ENCODE data around the gene PACRGL.

Gene PACRGL

DNA sequence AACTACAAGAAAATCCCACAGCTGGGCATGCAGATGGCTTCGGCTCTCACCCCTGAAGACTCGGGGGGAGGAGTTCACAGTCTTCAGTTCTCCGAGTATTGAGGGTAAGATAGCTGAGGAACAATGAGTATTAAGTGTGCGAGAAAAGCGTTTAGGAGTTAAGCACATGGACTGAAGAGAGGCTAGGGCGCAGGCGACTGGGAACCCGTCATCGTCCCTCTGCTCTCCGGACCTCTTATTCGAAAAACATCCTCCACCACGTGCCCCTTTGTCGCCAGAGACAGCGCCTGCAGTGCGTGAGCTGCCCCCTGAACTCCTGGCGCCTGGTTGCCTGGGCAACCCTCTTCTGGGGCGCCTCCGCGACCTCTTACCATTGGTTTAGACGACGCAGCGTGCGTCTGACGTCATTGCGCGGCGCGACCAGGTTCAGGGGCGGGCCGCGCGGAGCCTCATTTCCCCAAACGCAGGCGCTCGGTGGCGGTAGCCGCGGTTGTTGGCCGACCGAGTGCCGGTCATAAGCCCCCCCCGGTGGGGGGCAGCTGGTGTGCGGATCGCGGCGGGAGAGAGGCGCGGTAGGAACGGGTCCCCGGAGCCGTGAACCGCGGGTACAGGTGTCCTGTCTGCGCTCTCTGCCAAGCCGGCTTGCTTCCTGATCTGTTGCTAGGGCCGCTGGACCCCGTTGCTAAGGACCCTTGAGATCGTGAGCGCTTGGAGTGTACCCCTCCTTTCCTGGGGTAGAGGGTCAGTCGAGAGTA, at the start of gene PACRGL:
Gene PACRGL, plus strand, starts transcription at position 452 of the 755 bp plus-strand sequence. CDS start 4,024 bp downstream, outside the sequence.
- DNase-seq, result peak; percentile 91 to 97

DNA sequence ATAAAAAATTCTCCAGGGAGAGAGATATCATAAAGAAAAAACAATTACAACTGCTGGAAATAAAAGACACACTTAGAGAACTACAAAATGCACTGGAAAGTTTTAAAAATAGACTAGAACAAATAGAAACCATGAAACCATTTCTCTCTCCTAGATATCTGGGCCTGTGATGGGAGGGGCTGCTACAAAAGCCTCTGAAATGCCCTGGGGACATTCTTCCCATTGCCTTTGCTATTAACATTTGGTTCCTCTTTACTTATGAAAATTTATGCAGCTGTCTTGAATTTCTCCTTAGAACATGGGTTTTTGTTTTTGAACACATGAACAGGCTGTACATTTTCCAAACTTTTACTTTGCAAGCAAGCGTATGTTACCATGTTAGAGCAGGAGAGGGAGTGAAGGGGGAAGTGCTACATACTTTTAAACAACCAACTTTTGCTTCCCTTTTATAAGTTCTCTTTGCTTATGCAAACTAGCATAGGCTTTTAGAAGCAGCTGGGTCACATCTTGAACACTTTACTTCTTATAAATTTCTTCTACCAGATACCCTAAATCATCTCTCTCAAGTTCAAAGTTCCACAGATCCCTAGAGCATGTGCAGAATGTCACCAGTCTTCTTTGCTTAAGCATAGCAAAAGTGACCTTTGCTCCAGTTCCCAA, 47.9 kb upstream of the PACRGL start:
- no peak for DNase-seq

DNA sequence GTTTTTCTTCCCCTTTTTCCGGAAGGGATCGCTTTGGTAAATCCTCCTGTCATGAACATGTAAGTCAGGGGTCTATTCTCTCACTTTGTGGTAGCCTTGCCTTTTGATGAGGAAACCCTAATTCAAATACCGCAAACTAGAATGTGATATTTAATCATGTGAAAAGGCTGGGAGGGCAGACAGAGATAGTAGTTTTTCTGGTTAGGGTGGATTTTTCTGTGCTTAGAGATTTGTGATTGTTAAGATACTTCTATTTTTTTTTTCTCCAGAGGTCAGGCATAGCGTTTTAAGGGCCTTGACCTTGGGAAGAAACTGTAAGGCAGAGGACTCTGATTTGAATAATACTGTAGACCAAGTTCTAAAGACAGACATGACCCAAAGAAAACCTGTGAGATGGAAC, 41.8 kb upstream of the PACRGL start:
- DNase-seq, result no peak

DNA sequence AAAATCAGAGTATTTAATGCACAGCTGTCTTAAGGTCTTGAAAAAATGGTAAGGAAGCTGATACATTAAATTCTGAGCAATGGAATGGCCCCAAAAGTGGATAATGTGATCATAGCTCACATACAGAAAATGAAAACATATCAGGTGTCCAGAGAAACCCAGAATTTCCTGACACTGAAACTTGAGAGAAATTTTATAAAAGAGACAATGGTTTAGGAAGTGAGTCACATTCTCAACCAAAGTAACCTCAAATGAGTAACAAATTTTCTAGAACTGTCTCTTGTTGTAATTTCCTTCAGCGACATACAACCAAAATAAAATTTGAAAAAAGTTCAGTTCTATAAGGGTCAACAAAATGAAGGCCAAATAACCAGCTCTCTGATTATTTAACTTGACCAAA, 37.4 kb upstream of the PACRGL start:
- DNase-seq, result no peak

DNA sequence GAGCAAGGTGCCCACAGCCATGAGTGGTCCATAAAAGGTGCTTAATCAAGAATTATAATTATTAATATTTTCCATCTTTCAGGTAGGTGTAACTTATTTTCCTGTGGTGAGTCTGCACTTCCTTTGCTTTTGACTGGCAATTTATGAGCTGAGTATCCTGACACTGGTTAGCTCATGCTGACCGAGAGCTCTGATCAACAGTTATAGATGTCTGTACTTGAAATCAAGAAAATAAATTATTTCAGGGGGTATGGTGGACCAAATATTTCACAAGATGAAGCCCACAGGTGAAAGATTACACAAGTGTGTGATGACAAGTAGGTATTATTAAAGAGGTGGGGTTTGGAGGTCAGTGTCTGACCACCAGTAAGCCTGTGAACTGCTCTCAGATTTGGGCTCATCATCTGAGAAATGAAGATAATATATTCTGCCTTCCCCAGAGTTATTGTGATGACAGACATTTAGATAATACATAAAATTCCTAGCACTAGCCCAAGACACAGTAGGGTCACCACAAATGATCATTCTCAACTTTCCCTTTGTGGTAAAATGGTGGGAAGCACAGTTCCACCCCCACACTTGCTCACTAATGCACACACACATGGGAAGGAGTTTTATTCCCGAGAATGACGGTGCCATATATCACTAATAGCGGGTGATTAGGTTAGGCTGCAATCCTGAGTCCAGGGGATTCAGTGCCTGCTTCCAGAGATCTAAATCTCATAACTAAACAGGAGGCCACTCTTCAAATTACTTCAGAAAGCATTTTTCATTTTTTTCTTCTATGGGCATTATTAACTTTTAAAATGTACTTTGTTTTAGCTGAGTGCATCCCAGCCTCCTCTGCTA, 34.0 kb upstream of the PACRGL start:
- DNase-seq, result no peak

DNA sequence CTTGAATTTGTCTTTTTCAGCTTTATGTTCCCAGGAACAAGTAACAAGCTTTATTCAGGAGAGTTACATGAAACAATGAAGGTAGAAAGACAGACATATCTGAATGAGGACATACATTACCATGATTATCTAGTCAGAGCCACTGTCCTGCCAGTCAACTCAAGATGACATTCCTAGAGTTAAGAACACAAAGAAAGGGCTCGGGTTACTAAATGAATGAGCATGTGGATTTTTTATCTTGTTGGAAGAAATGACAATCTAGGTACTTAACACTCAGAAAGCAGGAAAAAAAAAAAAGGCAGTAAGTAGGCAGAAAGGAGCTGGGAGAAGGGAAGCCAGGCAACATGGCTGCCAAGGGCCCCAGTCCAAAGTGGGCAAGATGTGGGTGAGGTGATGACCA, 28.0 kb upstream of the PACRGL start:
- DNase-seq, result no peak

DNA sequence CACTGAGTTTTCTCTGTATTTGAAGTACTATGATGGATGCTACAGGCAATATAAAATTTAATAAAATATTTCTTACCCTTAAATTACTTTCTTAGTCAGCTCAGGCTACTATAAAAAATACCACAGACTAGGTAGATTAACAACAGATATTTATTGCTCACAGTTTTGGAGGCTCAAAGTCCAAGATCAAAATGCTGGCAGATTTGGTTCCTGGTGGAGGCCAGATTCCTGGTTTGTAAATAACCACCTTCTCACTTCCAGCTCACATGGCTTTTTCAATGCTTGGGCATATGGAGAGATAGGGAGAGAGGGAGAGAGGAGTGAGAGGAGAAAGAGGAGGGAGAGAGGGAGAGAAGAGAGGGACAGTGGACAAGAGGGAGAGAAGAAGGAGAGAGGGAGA, 24.5 kb upstream of the PACRGL start:
- no peak for DNase-seq

DNA sequence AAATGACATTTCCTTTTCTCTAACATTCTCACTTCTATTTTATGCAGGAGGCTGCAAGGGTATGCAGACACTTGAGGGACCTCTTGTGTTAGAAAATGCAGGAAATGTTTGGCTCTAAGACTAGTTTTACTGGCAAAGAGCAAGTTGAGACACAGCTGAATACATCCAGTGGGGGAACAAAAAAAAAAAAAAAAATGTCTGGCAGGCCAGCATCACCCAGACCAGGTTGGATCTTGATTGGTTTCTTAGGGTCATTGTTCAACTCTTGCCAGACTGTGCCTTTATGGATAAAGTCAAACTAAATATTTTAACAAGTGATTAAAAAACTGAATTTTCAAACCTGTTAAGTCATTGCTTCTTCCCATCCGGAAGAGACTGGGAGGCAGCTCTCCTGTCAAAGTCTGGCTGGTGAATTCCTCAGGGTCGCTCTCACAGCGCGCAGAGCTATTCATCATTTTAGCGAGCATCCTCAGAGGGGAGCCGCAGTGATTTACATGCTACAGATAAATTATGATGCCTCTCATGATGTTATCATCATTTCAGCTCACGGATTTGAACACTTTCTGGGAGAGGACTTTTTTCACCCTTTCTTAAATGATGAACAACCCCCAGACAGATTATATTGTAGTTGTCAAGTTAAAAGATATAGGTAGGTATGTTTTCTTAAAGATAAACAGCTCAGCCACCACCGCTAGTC, 23.6 kb upstream of the PACRGL start:
- DNase-seq, result no peak

DNA sequence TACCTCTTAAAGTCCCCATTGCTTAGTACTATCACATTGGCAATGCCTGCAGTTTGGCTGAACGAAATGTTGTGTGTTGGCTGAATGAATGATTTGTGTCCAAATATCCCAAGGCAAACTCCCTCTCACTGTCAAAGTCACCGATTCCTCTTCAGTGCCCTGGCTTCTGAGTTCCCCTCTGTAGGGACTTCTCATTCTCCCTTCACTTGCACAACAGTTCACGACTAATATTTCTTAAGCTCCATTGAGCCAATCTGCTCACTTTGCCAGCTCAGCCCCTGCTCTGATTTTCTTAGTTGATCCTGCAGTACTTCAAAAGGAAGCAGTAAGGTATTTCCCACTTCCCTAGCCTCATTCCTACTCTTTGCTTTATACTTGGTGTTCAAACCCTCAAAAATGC, 21.9 kb upstream of the PACRGL start:
- DNase-seq, result no peak

DNA sequence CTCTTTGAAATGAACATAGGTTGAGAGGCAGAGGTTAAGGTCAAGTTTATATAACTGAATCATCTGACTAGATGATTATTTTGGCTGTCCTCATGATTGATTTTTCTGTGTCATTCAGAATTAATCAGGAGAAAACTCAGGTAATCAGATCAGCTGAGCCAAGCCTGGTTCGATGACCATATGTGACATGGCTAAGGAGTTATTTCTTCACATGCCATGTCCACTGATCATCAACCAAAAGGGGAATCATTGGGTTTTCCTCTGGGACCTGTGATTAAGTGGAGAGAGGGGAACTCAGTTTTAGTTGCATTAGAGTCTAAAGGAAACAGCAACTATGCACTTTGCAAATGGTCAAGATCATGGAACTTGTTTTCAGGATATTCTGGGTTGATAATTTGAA, 20.3 kb upstream of the PACRGL start:
- DNase-seq, result no peak

DNA sequence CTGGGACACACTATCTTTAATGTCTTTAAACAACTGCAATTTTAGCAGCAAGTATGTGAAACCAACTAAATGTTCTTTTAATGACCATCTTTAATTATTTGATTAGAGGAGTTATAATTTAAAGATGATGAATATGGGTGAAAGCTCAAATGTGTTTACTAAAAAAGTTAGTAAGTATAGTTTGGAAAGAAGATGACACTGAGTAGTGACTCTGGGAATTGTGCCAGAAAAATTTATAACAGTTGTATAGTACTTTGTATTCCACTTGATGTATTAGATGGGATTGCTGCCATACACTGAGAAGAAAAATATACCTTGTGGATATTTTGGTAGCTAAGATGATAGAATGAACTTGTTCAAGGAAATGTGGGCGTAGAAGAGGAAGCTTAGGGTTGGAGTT, 19.5 kb upstream of the PACRGL start:
- DNase-seq, result no peak

DNA sequence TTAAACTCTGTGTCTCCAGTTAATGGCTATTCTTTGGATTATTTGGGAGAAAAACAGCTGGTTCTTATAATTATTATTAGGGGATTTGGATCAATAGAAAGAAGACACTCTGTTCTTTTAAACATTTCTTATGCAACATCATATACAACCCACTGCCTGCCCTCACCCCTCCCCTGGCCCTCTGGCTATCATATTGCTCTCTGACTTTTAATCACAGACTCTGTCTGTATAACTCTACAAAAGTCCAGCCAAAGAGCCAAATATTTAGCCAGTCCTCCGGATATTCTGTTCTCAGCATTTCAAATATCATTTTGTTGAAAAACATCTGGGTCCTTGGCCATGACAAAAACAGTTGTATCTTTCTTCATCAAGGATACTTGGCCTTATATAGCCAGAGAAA, 19.0 kb upstream of the PACRGL start:
- DNase-seq, result no peak

DNA sequence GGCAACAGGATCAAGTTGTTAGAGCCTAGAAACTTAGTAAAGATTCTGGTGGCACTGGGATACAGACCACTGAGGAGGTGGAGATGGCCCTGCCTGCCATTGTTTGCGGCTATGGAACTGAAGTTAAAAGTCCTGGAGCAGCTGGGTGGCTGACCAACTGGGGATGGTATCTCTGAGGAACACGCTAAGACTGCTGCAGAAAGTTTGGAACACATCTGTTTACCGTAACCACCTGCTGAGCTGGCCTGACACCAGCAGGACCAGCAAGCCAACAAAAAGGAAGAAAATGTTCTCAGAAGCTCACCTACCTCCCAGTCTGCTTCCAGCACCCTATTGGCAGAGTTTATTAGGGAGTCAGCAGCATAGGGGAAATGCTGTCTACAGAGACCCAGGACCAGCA, 17.4 kb upstream of the PACRGL start:
- no peak for DNase-seq

DNA sequence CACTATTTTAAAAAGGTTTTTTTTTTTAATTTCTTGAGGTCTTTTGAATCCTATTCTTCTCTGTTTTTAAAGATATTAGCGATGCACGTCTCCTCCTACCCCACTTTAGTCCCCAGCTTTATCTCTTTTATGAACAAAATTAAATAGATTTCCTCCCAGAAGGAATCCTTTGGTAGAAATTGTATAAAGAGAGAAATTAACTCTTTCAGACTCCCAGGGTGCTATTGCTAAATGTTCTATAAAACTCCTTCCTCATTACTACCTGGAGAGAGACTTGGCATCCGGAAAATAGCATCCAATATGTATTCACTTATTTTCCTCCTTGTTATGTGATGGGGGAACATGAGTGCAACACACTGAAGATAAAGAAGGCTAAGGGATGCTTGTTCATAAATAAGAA, 16.5 kb upstream of the PACRGL start:
- DNase-seq, result no peak

DNA sequence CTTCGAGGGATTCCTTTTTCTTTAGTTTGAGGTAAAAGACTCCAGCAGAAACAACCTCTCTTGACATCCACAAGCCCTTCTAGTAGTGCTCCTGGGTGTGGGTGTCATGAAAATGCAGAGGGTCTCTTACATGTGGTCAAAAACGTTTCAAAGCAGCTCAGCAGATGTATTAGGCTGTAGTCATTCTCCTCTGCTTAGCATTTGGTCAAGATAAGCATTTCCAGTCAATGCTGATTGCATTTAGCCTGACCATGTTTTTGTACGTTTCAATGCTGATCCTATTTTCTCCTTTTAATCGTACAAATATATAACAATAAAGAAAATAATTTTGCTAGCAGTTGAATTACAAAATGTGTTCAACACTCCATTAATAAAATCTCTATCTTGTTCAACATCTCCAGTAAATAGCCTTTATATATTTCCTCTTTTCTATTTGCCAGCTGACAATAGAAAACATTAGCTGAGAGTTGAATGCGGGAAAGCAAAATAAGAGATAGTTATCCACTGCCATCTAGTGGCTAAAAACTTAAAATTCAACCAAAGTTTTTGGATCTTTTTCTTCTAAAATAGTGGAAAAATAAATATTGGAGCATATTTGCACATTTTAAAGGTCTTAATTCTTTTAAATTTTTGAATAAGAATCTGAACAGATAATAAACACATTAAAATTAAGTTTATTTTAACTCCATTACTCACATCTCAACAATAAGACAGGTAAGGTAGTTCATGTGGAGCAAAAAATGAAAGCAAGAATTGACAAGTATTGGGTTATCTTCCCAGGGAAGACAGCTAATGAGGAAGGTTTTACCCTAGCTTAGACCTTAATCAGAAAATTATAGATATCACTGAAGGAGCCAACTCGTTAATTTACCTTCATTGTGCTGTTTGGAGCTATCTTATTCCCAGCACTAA, 15.2 kb upstream of the PACRGL start:
- peak in 1 of 2 experiments; percentile 23 for DNase-seq

DNA sequence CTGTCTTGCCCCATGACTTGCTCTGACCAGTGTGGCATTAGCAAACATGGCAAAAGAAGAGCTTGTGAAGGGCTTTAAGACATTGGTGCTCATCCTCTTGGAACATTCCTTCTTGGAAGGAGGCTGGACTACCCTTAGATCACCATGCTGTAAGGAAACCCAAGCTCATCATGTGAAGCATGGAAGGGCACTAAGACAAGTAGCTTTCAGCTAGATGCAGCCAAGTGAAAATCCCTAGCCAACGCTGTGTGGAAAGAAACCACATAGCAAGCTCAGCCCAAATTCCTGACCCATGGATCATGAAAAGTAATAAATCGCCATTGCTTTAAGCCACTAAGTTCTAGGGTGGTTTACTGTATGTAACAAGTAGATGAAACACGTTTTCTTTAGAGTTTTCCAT, 12.4 kb upstream of the PACRGL start:
- DNase-seq, result no peak

DNA sequence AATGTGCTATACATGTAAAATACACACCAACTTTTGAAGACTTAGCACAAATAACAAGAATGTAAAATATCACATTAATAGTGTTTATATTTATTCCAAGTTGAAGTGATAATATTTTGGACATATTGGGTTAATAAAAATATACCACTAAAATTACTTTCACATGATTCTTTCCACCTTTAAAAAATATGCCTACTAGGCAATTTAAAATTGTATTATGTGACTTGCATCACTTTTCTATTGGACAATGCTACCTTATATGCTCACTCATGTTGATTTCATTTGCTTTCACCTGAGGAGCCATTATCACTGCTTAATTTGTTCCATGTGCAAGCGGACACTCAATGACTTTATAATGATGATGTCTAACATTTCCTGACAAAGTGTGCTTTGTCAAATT, 3.4 kb upstream of the PACRGL start:
- DNase-seq, result no peak

DNA sequence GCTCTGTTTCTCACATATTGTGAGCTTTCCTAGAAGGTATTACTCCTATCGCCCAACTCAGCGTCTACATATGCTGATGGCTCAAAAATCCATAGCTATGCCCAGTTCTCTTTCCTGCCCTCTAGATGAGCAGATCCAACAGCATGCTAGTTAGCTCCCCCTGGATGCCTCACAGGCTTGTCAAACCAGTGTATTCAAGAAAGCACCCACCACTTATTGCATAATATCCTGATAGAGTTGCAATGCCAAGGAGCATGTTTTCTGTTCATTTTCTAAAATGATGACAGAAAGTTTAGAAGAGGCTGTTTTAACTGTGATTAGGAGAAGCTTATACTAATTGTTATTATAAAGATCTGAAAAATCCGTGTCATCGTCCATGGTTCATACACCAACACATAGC, 1.9 kb upstream of the PACRGL start:
- DNase-seq, result no peak

DNA sequence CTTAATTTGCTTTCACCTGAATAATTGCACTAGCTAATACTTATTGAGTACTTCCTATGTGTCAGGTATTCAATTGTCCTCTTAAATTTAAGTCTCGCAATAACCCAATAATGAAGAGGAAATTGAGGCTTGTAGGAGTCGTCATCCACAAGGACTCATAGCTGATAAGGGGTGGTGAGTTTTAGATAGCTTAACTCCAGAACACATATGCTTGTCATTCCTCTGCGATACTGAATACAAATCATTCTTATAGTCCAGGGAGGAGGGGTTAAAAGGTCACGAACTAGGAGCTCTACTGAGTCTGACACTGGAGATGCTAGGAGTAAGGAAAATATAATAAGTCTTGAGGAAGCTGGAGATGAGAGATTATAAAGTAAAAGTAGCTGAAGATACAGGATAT, 1.4 kb upstream of the PACRGL start:
- no peak for DNase-seq

DNA sequence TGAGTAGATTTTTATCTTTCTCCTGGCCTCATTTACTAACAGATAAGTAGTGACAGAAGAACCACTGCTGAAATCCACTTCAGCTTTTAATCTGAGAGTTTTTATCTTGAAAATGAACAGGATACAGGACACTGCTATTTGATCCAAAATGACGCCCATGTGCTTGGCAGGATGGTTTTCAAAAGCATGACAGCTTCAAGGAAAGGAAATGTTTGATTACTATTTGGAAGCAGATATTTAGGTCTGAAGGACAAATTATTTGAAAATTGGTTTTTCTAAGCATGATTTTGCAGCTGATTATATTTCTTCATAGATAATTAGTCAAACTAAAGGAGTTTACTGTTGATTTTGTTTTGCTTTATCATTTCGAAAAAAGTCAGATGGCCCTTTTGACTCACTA, 11.1 kb downstream of the PACRGL start:
- DNase-seq, result no peak

DNA sequence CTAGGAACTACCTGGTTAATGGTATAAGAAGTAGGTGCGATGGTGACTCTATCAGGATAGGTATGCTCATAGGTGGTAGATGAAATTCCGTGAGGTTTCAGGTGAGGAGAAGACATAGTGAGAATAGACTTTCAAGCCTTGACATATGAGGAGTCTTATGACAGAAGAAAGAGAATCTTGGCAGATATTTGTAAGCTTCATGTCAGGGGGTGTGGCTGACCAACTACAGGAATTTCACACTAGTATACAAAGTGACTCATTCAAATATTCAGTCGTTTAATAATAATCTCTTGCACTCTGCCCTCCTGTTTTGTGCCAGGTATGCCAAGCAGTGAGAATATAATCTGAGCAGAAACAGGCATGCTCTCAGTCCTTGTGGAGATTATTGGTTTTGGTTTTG, 22.8 kb downstream of the PACRGL start:
- no peak for DNase-seq

DNA sequence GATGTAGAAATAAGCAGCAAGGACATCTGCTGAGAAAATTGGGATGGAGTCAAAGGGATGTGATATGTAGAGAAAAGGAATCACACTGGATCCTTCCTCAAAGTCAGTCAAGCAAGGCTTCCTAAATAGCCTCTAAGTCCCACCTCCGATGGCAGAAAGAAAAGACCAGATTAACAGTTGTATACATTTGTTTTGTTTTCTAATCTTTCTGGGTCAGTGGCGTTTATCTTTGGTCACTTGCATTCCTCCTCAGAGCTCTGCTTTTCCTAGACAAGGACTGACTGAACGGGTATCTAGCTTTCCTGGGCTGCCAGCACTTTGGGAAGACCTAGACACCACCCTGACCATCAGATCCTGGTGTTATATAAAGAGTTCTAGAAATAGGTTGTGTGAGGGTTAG, 23.2 kb downstream of the PACRGL start:
- DNase-seq, result no peak
